Endodermal cell (in vitro differentiated cells): Measurements from ENCODE around the gene OASL. TPM values are rescaled to one million over a fixed set of nuclear protein-coding genes. Genes with fewer than 3 reads are reported as not detected.

ENCODE experiments used
- DNase-seq: peaks from one replicate; pipeline ENCODE4 v3.0.0-alpha.2; 2017
- H3K27ac ChIP-seq: 2 replicates; pipeline ENCODE4 v1.5.1; 2013; ENCODE audit warnings: mild to moderate bottlenecking, low read depth, low read length, moderate library complexity
- H3K27me3 ChIP-seq: 2 replicates; pipeline ENCODE4 v1.6.1; 2013; ENCODE audit warnings: mild to moderate bottlenecking, low read length, moderate library complexity; ENCODE audit not compliant: insufficient read depth, control insufficient read depth, poor library complexity, severe bottlenecking
- H3K36me3 ChIP-seq: 2 replicates; pipeline ENCODE4 v1.7.0; 2013; ENCODE audit warnings: mild to moderate bottlenecking, low read length, moderate library complexity; ENCODE audit not compliant: control insufficient read depth, insufficient read depth
- H3K4me1 ChIP-seq: one replicate; pipeline ENCODE4 v1.7.0; 2013; ENCODE audit warnings: low read length; ENCODE audit not compliant: control insufficient read depth, insufficient read depth
- H3K4me3 ChIP-seq: 2 replicates; pipeline ENCODE4 v1.5.1; 2013; ENCODE audit warnings: mild to moderate bottlenecking, low read length, moderate library complexity
- H3K9ac ChIP-seq: 2 replicates; pipeline ENCODE4 v1.6.1; 2013; ENCODE audit warnings: mild to moderate bottlenecking, low read length, moderate library complexity; ENCODE audit not compliant: poor library complexity, severe bottlenecking; ENCODE audit errors: extremely low read depth
- H3K9me3 ChIP-seq: 2 replicates; pipeline ENCODE4 v1.6.1; 2013; ENCODE audit warnings: mild to moderate bottlenecking, low read length, moderate library complexity; ENCODE audit not compliant: control insufficient read depth
- H3K27ac Mint-ChIP-seq: 2 replicates; pipeline ENCODE4 v1.8.0; 2020; ENCODE audit warnings: mixed read lengths
- H3K27me3 Mint-ChIP-seq: 2 replicates; pipeline ENCODE4 v1.8.0; 2021; ENCODE audit warnings: mild to moderate bottlenecking, mixed read lengths; ENCODE audit not compliant: insufficient read depth
- H3K36me3 Mint-ChIP-seq: 2 replicates; pipeline ENCODE4 v1.8.0; 2020; ENCODE audit warnings: low read depth, mixed read lengths
- H3K4me1 Mint-ChIP-seq: 2 replicates; pipeline ENCODE4 v1.8.0; 2020; ENCODE audit warnings: mixed read lengths
- H3K4me3 Mint-ChIP-seq: 2 replicates; pipeline ENCODE4 v1.8.0; 2020; ENCODE audit warnings: mild to moderate bottlenecking, moderate library complexity, mixed read lengths
- H3K9me3 Mint-ChIP-seq: 2 replicates; pipeline ENCODE4 v1.8.0; 2020; ENCODE audit warnings: mild to moderate bottlenecking, mixed read lengths
- WGBS, 2 experiments: methylation state at CpG; one replicate each; pipeline versions ENCODE4 v1.1.5 to v1.1.7; 2013; ENCODE audit warnings: missing lambda C conversion rate in 2 of 2, mixed read lengths in 1 of 2; ENCODE audit not compliant: insufficient coverage in 1 of 2, insufficient read length in 1 of 2; 5-methylcytosine and 5-hydroxymethylcytosine counted together
- total RNA-seq, 2 donors: library from RNA; stranded (reverse); fragmentation: NEBNext Ultra II Directional in 1 of 2; extraction: Animal tissue kit (Norgen Biotek cat#: 25700) in 1 of 2; gene quantifications; 2 replicates in 1 of 2; 3 replicates in 1 of 2; pipeline ENCODE4 v1.2.1, GENCODE V29; 2021
- TF ChIP-seq, protein P1 (sequence below): fragments of 200-600 bp; sonication (generic); conservative IDR thresholded peaks from 2 replicates; pipeline ENCODE4 v1.5.0; 2021; ENCODE audit warnings: antibody characterized with exemption, mild to moderate bottlenecking

OASL gene
- total RNA-seq, 2 donors from 2014 or later, result not detected

GRCh38 chr12:121036810-121037326, 2.2 kb downstream of the OASL start:
- H3K9ac ChIP-seq, result no peak overlapping the region
- no peaks in the 10 kb centered on the region for H3K27me3 ChIP-seq
- H3K4me1 Mint-ChIP-seq, result no peaks in the 10 kb centered on the region
- no peak overlapping the region for H3K27ac ChIP-seq
- no peak overlapping the region for H3K27ac Mint-ChIP-seq
- H3K4me1 ChIP-seq, result no peaks in the 10 kb centered on the region
- no peaks in the 10 kb centered on the region for H3K36me3 ChIP-seq
- H3K9me3 Mint-ChIP-seq, result no peaks in the 10 kb centered on the region
- H3K9me3 ChIP-seq, result no peaks in the 10 kb centered on the region
- peaks cover 2% of the 10 kb centered on the region for H3K27me3 Mint-ChIP-seq
- no peak overlapping the region for H3K4me3 Mint-ChIP-seq
- no peak overlapping the region for H3K4me3 ChIP-seq
- DNase-seq, result no peak
- WGBS, 2 experiments, result 83 to 86% methylated on average over 4 to 6 of the region's 6 CpGs
- no peaks in the 10 kb centered on the region for H3K36me3 Mint-ChIP-seq
- TF ChIP-seq, protein P1, sequence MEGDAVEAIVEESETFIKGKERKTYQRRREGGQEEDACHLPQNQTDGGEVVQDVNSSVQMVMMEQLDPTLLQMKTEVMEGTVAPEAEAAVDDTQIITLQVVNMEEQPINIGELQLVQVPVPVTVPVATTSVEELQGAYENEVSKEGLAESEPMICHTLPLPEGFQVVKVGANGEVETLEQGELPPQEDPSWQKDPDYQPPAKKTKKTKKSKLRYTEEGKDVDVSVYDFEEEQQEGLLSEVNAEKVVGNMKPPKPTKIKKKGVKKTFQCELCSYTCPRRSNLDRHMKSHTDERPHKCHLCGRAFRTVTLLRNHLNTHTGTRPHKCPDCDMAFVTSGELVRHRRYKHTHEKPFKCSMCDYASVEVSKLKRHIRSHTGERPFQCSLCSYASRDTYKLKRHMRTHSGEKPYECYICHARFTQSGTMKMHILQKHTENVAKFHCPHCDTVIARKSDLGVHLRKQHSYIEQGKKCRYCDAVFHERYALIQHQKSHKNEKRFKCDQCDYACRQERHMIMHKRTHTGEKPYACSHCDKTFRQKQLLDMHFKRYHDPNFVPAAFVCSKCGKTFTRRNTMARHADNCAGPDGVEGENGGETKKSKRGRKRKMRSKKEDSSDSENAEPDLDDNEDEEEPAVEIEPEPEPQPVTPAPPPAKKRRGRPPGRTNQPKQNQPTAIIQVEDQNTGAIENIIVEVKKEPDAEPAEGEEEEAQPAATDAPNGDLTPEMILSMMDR, result no peak

GRCh38 chr12:121034616-121035305, 4.3 kb downstream of the OASL start:
- Histone ChIP-seq H3K9me3 (no peaks in the 10 kb centered on the region), H3K9ac (no peak overlapping the region)
- WGBS, 2 experiments, result 77 to 88% methylated on average over 4 to 9 of the region's 9 CpGs

GRCh38 chr12:121033625-121034349, 5.3 kb downstream of the OASL start:
- H3K4me3 Mint-ChIP-seq, result no peak overlapping the region

More at GRCh38 chr12:121034616-121035305, 4.3 kb downstream of the OASL start:
- no peaks in the 10 kb centered on the region for H3K9me3 Mint-ChIP-seq
- no peaks in the 10 kb centered on the region for H3K4me1 ChIP-seq
- peaks cover 2% of the 10 kb centered on the region for H3K27me3 Mint-ChIP-seq
- H3K4me3 Mint-ChIP-seq, result no peak overlapping the region
- H3K27me3 ChIP-seq, result no peaks in the 10 kb centered on the region
- H3K27ac Mint-ChIP-seq, result no peak overlapping the region
- no peak for DNase-seq
- H3K4me3 ChIP-seq, result no peak overlapping the region
- no peak overlapping the region for H3K27ac ChIP-seq
- H3K36me3 Mint-ChIP-seq, result no peaks in the 10 kb centered on the region
- H3K4me1 Mint-ChIP-seq, result no peaks in the 10 kb centered on the region
- TF ChIP-seq, protein P1, result no peak
- H3K36me3 ChIP-seq, result no peaks in the 10 kb centered on the region

More at GRCh38 chr12:121033625-121034349, 5.3 kb downstream of the OASL start:
- Histone ChIP-seq H3K9ac (no peak overlapping the region), H3K4me1 (no peaks in the 10 kb centered on the region), H3K27ac (no peak overlapping the region), H3K36me3 (no peaks in the 10 kb centered on the region), H3K27me3 (no peaks in the 10 kb centered on the region), H3K9me3 (no peaks in the 10 kb centered on the region), H3K4me3 (no peak overlapping the region)
- WGBS, 2 experiments, result 91 to 96% methylated on average over 4 to 10 of the region's 10 CpGs
- Mint-ChIP-seq H3K36me3 (no peaks in the 10 kb centered on the region), H3K4me1 (no peaks in the 10 kb centered on the region), H3K27me3 (peaks cover 2% of the 10 kb centered on the region), H3K9me3 (no peaks in the 10 kb centered on the region), H3K27ac (no peak overlapping the region)
- TF ChIP-seq, protein P1, result no peak
- no peak for DNase-seq
